ENCODE measurements around the gene TNP2. TPM values are rescaled to one million over a fixed set of nuclear protein-coding genes. Genes with fewer than 3 reads are reported as not detected.

Gene TNP2
- total and polyA plus RNA-seq, 8 donors, result not detected

DNA sequence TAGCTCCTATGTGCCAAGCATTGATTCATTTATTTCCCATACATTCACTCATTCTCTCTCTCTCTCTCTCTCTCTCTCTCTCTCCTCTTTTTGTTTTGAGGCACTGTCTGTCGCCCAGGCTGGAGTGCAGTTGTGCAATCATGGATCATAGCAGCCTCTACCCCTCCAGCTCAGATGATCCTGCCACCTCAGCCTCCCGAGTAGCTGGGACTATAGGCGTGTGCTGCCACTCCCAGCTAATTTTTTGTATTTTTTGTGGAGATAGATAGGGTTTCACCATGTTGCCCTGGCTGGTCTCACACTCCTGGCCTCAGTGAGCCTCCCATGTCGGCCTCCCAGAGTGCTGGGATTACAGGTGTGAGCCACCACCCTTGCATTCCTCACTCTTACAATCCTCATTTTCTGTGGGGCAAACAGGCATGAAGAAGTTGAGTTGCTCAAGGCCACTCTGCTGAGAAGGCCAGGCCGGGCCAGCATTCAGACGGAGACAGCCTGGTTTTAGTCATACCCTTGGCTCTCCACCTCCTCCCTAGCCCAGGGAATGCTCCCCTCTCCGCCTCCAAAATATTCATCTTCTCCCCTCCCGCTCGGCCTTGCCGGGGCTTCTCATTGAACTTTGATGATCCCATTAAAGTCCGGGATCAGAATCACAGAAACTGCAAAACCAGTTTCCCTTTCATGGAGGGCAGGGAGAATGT lies 7.9 kb upstream of the TNP2 start:
- no peak for ATAC-seq
- FAIRE-seq, result no peak
- no peak for TF ChIP-seq CTCF (IDR thresholded peaks at IDR 0.05)
- WGBS, 2 donors, result 78 to 84% methylated on average over 11 of the region's 11 CpGs
- Histone ChIP-seq H3K27ac (no peak overlapping the region), H3K4me3 (no peak overlapping the region), H3K9me3 (no peaks in the 10 kb centered on the region), H3K36me3 (no peaks in the 10 kb centered on the region), H3K4me1 (no peaks in the 10 kb centered on the region), H3K27me3 (no peaks in the 10 kb centered on the region)
- no peak for DNase-seq
- intact Hi-C loops (cut with DNase I), result no loop called here

DNA sequence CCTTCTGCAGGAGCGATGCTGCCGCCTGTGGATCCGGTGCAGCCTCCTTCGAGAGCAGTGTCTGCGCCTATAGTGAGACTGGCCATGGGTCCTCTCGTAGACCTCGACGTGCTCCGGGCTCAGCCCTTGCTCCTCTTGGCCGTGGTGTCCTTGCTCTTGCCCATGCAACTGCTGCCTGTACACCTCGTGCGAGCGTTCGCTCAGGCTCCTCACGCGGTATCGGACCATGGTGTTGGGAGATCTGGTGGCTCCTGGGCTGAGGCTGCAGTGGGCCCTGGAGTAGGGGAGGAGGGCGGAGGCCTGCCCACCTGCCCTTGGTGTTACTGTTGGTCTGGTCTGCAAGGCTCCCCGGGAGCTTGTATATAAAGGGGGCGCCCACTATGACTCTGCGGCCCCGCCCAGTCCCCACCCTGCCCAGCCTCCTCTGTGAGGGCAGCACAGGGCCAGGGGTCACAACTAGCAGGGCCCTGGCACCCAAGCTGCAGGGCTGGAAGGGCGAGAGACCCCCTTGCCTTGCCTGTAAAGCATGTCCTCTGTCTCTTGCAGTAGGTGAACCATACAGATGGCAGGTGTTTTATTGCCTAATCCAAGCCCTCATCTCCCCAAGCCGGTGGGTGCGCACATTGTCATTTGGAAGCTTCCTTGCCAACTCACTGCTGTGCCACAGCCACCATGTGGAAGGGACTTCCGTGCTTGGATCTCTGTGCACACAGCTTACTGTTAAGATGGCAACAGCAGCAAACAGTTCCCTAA lies 7.2 kb upstream of the TNP2 start, which contains the start of gene PRM2:
TSS of gene PRM2 (minus strand) at position 338 of the 753 bp plus-strand sequence. CDS start at position 228, 110 bp downstream.
- Histone ChIP-seq H3K4me3 (no peak within 1 kb of the TSS), H3K27me3 (no peaks in the 10 kb centered on the region), H3K9me3 (no peaks in the 10 kb centered on the region), H3K27ac (no peak within 1 kb of the TSS), H3K4me1 (no peaks in the 10 kb centered on the region), H3K36me3 (no peaks in the 10 kb centered on the region)
- DNase-seq, result no peak
- intact Hi-C loops (cut with DNase I), result no loop called here
- no peak for TF ChIP-seq CTCF (IDR thresholded peaks at IDR 0.05)
- no peak for FAIRE-seq
- WGBS, 2 donors, result 86 to 90% methylated on average over 26 of the region's 26 CpGs
- no peak for ATAC-seq

DNA sequence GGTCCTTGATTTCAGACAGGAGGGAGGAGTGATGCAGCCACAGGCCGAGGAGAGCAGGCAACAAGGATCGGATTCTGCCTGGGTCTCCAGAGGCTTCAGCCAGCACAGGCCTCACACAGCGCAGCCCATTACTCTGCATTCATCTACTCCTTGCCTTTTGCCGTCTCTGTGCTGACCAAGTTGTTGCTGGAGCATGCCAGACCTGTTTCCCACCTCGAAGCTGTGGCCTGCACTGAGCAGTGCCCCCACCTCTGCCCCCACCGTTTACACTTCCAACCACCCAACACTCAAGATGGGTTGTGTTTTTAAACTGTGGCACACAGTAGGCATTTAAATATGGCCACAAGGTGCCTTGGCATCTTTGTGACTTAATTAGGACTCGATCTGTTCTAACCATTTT lies 5.8 kb upstream of the TNP2 start:
- Histone ChIP-seq H3K4me3 (no peak overlapping the region), H3K27me3 (no peaks in the 10 kb centered on the region), H3K36me3 (no peaks in the 10 kb centered on the region), H3K27ac (no peak overlapping the region), H3K9me3 (no peaks in the 10 kb centered on the region), H3K4me1 (no peaks in the 10 kb centered on the region)
- ATAC-seq, result no peak
- FAIRE-seq, result no peak
- TF ChIP-seq CTCF (IDR thresholded peaks at IDR 0.05), result no peak
- intact Hi-C loops (cut with DNase I), result no loop called here
- 86 to 94% methylated on average over 7 of the region's 7 CpGs for WGBS, 2 donors
- no peak for DNase-seq

DNA sequence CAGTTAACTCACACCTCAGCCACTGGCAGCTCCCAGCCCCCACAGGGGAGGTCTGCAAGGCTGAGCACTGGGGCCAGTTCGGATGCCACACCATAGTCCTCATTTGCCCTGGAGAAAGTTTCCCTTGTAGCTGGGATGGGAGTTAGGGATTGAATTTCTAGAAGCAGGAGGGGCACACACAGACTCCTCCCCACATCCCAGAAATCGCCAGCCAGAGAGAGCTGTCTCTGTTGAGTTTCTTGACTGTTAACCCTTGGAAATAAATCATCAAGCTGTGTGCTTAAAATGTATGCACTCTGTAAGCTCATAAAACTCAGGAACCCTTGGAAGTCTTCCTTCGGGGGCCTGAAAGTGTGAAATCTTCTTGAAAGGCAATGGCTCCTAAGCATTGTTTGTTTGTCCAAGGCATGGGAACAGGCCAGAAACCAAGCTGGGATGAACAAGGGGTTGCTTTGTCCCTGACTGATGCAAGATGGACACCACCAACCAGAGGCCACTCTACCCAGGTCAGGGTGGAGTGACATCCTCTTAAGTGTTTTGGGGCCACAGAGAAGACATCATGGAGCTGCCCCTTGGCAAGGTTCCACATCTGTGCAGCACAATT lies 4.7 kb upstream of the TNP2 start:
- Histone ChIP-seq H3K27me3 (no peaks in the 10 kb centered on the region), H3K9me3 (no peaks in the 10 kb centered on the region), H3K4me1 (no peaks in the 10 kb centered on the region), H3K27ac (no peak overlapping the region), H3K4me3 (no peak overlapping the region), H3K36me3 (no peaks in the 10 kb centered on the region)
- FAIRE-seq, result no peak
- intact Hi-C loops (cut with DNase I), result no loop called here
- TF ChIP-seq CTCF (IDR thresholded peaks at IDR 0.05), result no peak
- WGBS, 2 donors, result 68 to 74% methylated on average over 3 of the region's 3 CpGs
- DNase-seq, result no peak
- no peak for ATAC-seq
